AG09319 (cell line): ENCODE measurements around the gene NEURL1B.
A peak's percentile ranks its signal among the peaks of the same experiment; 100 is the strongest.

Source experiments
- DNase-seq: peaks from one replicate; pipeline ENCODE4 v3.0.0-alpha.2; 2010; ENCODE audit warnings: low read depth; ENCODE audit errors: extremely low read depth
- TF ChIP-seq, protein P1 (sequence below): IDR thresholded peaks from 2 replicates; pipeline ENCODE4 v1.5.1; 2011; ENCODE audit warnings: low read depth, mild to moderate bottlenecking, inconsistent platforms, low read length, moderate library complexity

Gene NEURL1B

GRCh38 chr5:172642486-172642885 is 1.4 kb downstream of the NEURL1B start:
- TF ChIP-seq, protein P1, sequence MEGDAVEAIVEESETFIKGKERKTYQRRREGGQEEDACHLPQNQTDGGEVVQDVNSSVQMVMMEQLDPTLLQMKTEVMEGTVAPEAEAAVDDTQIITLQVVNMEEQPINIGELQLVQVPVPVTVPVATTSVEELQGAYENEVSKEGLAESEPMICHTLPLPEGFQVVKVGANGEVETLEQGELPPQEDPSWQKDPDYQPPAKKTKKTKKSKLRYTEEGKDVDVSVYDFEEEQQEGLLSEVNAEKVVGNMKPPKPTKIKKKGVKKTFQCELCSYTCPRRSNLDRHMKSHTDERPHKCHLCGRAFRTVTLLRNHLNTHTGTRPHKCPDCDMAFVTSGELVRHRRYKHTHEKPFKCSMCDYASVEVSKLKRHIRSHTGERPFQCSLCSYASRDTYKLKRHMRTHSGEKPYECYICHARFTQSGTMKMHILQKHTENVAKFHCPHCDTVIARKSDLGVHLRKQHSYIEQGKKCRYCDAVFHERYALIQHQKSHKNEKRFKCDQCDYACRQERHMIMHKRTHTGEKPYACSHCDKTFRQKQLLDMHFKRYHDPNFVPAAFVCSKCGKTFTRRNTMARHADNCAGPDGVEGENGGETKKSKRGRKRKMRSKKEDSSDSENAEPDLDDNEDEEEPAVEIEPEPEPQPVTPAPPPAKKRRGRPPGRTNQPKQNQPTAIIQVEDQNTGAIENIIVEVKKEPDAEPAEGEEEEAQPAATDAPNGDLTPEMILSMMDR = no peak
- no peak for DNase-seq

DNA sequence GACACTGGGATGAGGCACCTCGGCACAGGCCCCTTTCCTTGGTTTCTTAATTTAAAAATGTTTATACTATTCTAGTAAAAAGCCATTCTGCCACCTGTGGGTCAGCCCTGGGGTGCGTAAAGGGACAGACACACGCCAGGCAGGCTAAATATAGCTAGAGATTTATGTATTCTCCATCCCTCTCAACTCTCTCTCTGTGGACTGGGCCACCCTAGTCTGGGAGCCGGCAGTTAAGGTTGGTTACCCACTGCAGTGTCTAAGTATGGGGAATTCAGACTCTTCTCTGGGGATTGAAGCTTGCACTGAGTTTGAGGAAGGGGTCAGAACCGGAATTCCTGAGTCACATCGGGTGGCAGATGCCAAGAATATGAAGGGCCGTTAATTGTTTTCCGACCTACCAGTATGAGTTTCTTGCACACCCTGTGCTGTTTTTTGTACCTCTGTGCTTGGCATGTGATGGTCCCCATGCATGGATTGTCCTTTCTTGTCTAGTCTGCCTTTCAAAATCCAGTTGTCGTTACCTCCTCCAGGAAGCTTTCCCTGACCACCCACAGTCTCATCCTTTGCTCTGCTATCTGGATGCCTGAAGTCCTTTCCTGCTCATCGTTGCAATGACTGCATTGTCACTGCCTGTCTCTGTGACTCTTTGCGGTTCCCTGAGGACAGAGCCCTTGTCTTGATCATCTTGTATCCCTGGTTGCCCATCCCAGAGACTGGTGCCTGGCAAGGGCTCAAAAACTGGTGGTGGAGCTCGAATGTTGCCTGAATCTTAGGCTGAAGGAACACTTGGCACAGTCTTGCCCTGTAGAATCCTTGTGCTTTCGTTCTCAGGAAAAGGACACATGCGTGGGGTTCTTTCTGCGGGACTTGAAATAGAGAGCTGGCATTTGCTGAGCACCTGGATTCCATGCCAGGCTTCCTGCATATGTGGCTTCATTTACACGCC is 2.1 kb downstream of the NEURL1B start:
- no peak for DNase-seq
- TF ChIP-seq, protein P1 = no peak

DNA sequence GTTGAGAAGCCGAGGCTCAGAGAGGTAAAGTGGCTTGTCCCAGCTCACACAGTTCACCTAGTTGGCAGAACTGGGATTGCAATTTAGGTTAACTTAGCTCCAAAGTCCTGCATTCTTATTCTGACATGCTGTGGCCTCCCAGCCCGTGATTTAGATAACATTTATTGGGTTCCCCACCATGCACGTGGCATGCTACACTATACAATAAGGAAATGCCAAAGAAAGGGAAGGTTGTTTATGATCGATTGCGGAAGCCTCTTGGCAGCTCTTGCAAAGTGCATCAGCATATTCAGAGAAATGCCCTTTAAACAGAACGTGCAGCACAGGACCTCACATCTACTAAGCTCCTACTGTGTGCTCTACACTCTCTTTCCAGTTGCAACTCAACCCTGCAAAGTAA is 3.2 kb downstream of the NEURL1B start:
- DNase-seq = no peak
- TF ChIP-seq, protein P1 = no peak

GRCh38 chr5:172644711-172645110 is 3.6 kb downstream of the NEURL1B start:
- TF ChIP-seq, protein P1 = no peak
- DNase-seq = no peak

DNA sequence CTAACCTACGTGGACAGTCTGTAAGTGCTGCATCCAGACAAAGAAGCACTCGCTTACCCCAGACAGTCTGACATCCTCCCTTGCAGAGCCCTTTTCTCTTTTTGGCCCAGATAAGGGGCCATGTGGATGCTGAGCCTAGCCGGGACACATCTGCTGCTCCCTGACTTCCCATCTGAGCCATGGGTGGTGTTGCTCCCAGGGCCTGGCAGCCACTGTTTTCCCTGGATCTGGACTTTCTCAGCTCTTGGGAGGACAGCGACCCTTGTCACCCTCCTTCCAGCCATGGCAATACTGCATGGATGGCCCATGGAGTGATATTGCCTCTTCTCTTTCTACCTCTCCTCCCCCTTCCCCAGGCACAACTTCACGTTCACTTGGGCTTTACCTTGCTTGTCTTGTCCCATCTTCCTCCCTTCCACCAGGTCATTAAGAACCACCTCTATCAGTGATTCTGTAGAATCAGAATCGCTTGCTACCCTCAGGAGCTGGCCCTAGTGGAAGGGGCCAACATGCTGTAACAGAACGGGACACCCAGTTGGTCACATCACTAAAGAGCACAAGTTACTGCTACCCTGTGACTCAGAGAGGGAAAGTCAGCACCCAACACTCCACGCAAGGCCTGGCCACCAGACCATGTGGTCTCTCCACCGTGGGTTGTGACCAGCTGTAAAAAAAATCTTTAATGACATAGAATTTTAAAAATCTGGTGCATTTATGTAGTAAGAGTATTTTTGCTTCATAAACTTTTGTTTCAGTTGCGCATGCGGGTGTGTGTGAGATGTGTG is 4.4 kb downstream of the NEURL1B start:
- TF ChIP-seq, protein P1 = no peak
- no peak for DNase-seq

DNA sequence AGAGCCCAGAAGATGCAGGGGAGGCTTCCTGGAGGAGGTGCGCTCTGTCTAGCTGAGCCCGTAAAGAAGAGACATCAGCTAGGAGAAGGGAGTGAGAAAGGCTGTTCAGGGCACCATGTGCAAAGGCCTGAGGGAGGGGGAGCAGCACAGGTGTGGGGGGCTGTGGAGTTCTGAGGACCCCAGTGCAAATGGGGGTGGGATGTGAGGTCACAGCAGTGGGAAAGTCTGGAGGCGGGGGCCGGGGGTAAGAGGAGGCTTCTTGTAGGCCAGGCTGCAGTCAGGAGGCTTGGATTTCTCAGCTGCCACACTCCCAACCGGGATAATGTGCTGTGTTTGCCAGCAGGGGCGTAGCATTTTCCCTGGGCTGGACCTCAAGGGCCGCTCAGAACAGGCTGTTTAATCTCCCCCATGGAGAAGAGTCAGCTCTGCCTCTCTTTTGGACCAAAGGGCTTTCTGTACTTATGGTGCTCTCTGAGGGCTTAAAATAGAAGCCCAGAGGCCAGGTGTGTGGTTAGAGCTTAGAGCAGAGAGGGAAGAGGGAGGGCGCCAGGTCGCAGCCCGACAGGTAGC is 5.7 kb downstream of the NEURL1B start:
- no peak for DNase-seq
- TF ChIP-seq, protein P1 = peak; percentile 12; the same call in 1 of the 2 replicates
